K562 (cell line): Measurements from ENCODE around the gene CAMK2A. TPM values are rescaled to one million over a fixed set of nuclear protein-coding genes. Genes with fewer than 3 reads are reported as not detected.

Source experiments
- E2F1 ChIP-seq: sonication (generic); formaldehyde crosslinking; IDR thresholded peaks from 2 replicates; pipeline ENCODE4 v1.8.1; 2023; ENCODE audit warnings: mild to moderate bottlenecking, missing genetic modification reagents, moderate library complexity
- ETS2 ChIP-seq: IDR thresholded peaks from 2 replicates; pipeline ENCODE4 v1.6.1; 2016; ENCODE audit warnings: borderline replicate concordance, missing genetic modification characterization, mild to moderate bottlenecking, moderate library complexity, missing compliant biosample characterization; ENCODE audit not compliant: poor library complexity, severe bottlenecking
- GTF2B ChIP-seq: IDR thresholded peaks from 2 replicates; pipeline ENCODE4 v1.6.1; 2011; ENCODE audit not compliant: insufficient read length; ENCODE audit errors: extremely low read depth
- STAT5A ChIP-seq: IDR thresholded peaks from 2 replicates; pipeline ENCODE4 v1.6.1; 2012; ENCODE audit warnings: low read length, inconsistent platforms, borderline replicate concordance
- polyA plus RNA-seq, 8 experiments: library from polyadenylated mRNA; depleted of rRNA in 4 of 8; stranded (reverse) in 5 of 8; unstranded in 3 of 8; fragments of >200 nt; fragmentation: Nextera tagmentation in 2 of 8; fragmentation: Illumina TruSeq in 1 of 8; extraction: Ambion mirVana in 2 of 8; extraction: Trizol in 1 of 8; gene quantifications; 2 replicates each; pipeline versions ENCODE4 v1.2.1 to v1.2.3, GENCODE V29; 2011 to 2014; ENCODE audit warnings: inconsistent platforms in 1 of 8, missing spikeins in 1 of 8
- total RNA-seq, 7 experiments: library from RNA; depleted of rRNA in 6 of 7; stranded (reverse); fragments of >200 nt in 6 of 7; fragmentation: Illumina TruSeq in 2 of 7; extraction: Trizol in 2 of 7; gene quantifications; 2 replicates each; pipeline versions ENCODE4 v1.2.1 to v1.2.3, GENCODE V29; 2011 to 2021; ENCODE audit warnings: low replicate concordance in 1 of 7
- TF ChIP-seq, protein P1 (sequence below): fragments of 150-350 bp; IDR thresholded peaks from 2 replicates; pipeline ENCODE4 v1.6.1; 2014; ENCODE audit warnings: low read depth, mild to moderate bottlenecking, low read length, borderline replicate concordance
- TF ChIP-seq, protein P2 (sequence below): fragments of 200-600 bp; sonication (generic); IDR thresholded peaks from one replicate; pipeline ENCODE4 v1.6.1; 2012; ENCODE audit warnings: mild to moderate bottlenecking, low read depth, low read length, inconsistent platforms
- TF ChIP-seq, protein P3 (sequence below): fragments of 450-650 bp; formaldehyde crosslinking; IDR thresholded peaks from 2 replicates; pipeline ENCODE4 v1.4.0; 2022; ENCODE audit warnings: missing genetic modification characterization

The CAMK2A gene
- total and polyA plus RNA-seq, 9 of the 15 experiments (the other 6 are each of a cell fraction or from before 2014, with no cell fraction given) = 0.01 to 0.18 (median 0.04) TPM; not detected in 6

DNA sequence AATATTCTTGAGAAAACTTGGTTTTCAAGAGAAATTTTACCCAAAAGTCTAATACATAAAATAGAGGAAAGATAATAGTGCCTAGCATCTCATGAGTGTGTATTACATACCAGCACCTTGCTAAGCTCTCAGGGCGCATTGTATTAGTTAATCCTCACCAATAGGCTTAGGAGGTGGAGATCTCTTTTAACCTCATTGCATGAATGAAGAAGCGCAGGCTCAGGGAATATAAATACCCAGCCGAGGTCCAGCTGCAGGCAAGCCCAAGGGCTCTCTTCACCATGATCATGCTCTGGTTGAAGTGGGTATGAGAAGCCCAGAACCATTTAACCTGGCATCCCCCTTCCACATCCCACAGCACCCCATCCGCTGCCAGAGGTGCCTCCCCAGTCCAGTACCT lies 46.0 kb downstream of the CAMK2A start (continued):
- TF ChIP-seq, protein P1, sequence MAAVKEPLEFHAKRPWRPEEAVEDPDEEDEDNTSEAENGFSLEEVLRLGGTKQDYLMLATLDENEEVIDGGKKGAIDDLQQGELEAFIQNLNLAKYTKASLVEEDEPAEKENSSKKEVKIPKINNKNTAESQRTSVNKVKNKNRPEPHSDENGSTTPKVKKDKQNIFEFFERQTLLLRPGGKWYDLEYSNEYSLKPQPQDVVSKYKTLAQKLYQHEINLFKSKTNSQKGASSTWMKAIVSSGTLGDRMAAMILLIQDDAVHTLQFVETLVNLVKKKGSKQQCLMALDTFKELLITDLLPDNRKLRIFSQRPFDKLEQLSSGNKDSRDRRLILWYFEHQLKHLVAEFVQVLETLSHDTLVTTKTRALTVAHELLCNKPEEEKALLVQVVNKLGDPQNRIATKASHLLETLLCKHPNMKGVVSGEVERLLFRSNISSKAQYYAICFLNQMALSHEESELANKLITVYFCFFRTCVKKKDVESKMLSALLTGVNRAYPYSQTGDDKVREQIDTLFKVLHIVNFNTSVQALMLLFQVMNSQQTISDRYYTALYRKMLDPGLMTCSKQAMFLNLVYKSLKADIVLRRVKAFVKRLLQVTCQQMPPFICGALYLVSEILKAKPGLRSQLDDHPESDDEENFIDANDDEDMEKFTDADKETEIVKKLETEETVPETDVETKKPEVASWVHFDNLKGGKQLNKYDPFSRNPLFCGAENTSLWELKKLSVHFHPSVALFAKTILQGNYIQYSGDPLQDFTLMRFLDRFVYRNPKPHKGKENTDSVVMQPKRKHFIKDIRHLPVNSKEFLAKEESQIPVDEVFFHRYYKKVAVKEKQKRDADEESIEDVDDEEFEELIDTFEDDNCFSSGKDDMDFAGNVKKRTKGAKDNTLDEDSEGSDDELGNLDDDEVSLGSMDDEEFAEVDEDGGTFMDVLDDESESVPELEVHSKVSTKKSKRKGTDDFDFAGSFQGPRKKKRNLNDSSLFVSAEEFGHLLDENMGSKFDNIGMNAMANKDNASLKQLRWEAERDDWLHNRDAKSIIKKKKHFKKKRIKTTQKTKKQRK = no peak
- TF ChIP-seq ETS2 (tag) (no peak), E2F1 (CRISPR knock-in tag) (no peak), GTF2B (no peak), STAT5A (no peak)
- TF ChIP-seq, protein P2, sequence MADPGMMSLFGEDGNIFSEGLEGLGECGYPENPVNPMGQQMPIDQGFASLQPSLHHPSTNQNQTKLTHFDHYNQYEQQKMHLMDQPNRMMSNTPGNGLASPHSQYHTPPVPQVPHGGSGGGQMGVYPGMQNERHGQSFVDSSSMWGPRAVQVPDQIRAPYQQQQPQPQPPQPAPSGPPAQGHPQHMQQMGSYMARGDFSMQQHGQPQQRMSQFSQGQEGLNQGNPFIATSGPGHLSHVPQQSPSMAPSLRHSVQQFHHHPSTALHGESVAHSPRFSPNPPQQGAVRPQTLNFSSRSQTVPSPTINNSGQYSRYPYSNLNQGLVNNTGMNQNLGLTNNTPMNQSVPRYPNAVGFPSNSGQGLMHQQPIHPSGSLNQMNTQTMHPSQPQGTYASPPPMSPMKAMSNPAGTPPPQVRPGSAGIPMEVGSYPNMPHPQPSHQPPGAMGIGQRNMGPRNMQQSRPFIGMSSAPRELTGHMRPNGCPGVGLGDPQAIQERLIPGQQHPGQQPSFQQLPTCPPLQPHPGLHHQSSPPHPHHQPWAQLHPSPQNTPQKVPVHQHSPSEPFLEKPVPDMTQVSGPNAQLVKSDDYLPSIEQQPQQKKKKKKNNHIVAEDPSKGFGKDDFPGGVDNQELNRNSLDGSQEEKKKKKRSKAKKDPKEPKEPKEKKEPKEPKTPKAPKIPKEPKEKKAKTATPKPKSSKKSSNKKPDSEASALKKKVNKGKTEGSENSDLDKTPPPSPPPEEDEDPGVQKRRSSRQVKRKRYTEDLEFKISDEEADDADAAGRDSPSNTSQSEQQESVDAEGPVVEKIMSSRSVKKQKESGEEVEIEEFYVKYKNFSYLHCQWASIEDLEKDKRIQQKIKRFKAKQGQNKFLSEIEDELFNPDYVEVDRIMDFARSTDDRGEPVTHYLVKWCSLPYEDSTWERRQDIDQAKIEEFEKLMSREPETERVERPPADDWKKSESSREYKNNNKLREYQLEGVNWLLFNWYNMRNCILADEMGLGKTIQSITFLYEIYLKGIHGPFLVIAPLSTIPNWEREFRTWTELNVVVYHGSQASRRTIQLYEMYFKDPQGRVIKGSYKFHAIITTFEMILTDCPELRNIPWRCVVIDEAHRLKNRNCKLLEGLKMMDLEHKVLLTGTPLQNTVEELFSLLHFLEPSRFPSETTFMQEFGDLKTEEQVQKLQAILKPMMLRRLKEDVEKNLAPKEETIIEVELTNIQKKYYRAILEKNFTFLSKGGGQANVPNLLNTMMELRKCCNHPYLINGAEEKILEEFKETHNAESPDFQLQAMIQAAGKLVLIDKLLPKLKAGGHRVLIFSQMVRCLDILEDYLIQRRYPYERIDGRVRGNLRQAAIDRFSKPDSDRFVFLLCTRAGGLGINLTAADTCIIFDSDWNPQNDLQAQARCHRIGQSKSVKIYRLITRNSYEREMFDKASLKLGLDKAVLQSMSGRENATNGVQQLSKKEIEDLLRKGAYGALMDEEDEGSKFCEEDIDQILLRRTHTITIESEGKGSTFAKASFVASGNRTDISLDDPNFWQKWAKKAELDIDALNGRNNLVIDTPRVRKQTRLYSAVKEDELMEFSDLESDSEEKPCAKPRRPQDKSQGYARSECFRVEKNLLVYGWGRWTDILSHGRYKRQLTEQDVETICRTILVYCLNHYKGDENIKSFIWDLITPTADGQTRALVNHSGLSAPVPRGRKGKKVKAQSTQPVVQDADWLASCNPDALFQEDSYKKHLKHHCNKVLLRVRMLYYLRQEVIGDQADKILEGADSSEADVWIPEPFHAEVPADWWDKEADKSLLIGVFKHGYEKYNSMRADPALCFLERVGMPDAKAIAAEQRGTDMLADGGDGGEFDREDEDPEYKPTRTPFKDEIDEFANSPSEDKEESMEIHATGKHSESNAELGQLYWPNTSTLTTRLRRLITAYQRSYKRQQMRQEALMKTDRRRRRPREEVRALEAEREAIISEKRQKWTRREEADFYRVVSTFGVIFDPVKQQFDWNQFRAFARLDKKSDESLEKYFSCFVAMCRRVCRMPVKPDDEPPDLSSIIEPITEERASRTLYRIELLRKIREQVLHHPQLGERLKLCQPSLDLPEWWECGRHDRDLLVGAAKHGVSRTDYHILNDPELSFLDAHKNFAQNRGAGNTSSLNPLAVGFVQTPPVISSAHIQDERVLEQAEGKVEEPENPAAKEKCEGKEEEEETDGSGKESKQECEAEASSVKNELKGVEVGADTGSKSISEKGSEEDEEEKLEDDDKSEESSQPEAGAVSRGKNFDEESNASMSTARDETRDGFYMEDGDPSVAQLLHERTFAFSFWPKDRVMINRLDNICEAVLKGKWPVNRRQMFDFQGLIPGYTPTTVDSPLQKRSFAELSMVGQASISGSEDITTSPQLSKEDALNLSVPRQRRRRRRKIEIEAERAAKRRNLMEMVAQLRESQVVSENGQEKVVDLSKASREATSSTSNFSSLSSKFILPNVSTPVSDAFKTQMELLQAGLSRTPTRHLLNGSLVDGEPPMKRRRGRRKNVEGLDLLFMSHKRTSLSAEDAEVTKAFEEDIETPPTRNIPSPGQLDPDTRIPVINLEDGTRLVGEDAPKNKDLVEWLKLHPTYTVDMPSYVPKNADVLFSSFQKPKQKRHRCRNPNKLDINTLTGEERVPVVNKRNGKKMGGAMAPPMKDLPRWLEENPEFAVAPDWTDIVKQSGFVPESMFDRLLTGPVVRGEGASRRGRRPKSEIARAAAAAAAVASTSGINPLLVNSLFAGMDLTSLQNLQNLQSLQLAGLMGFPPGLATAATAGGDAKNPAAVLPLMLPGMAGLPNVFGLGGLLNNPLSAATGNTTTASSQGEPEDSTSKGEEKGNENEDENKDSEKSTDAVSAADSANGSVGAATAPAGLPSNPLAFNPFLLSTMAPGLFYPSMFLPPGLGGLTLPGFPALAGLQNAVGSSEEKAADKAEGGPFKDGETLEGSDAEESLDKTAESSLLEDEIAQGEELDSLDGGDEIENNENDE = no peak
- TF ChIP-seq, protein P3, sequence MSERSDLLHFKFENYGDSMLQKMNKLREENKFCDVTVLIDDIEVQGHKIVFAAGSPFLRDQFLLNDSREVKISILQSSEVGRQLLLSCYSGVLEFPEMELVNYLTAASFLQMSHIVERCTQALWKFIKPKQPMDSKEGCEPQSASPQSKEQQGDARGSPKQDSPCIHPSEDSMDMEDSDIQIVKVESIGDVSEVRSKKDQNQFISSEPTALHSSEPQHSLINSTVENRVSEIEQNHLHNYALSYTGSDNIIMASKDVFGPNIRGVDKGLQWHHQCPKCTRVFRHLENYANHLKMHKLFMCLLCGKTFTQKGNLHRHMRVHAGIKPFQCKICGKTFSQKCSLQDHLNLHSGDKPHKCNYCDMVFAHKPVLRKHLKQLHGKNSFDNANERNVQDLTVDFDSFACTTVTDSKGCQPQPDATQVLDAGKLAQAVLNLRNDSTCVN (CRISPR knock-in tag) = no peak
